Measurements from ENCODE around the gene GSKIP.
"Not testable (repeated sequence)": the region's sequence is repeated elsewhere in the genome, so short reads cannot be mapped to it uniquely, and the experiment has no call there.

DNA sequence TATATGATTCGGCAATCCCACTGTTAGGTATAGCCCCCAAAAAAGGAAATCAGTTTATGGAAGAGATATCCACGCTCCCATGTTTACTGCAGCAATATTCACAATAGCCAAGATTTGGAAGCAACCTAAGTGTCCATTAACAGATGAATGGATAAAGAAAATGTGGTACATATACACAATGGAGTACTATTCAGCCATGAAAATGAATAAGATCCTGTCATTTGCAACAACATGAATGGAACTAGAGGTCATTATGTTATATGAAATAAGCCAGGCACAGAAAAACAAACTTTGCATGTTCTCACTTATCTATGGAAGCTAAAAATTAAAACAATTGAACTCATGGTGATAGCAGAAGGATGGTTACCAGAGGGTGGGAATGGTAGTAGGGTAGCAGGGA is 15.4 kb upstream of the GSKIP start:
- TF ChIP-seq, protein P1, sequence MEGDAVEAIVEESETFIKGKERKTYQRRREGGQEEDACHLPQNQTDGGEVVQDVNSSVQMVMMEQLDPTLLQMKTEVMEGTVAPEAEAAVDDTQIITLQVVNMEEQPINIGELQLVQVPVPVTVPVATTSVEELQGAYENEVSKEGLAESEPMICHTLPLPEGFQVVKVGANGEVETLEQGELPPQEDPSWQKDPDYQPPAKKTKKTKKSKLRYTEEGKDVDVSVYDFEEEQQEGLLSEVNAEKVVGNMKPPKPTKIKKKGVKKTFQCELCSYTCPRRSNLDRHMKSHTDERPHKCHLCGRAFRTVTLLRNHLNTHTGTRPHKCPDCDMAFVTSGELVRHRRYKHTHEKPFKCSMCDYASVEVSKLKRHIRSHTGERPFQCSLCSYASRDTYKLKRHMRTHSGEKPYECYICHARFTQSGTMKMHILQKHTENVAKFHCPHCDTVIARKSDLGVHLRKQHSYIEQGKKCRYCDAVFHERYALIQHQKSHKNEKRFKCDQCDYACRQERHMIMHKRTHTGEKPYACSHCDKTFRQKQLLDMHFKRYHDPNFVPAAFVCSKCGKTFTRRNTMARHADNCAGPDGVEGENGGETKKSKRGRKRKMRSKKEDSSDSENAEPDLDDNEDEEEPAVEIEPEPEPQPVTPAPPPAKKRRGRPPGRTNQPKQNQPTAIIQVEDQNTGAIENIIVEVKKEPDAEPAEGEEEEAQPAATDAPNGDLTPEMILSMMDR (conservative IDR thresholded peaks at IDR 0.05; ENCODE audit: low read depth in 2 of 2) = not testable (repeated sequence)
- TF ChIP-seq, protein P2, sequence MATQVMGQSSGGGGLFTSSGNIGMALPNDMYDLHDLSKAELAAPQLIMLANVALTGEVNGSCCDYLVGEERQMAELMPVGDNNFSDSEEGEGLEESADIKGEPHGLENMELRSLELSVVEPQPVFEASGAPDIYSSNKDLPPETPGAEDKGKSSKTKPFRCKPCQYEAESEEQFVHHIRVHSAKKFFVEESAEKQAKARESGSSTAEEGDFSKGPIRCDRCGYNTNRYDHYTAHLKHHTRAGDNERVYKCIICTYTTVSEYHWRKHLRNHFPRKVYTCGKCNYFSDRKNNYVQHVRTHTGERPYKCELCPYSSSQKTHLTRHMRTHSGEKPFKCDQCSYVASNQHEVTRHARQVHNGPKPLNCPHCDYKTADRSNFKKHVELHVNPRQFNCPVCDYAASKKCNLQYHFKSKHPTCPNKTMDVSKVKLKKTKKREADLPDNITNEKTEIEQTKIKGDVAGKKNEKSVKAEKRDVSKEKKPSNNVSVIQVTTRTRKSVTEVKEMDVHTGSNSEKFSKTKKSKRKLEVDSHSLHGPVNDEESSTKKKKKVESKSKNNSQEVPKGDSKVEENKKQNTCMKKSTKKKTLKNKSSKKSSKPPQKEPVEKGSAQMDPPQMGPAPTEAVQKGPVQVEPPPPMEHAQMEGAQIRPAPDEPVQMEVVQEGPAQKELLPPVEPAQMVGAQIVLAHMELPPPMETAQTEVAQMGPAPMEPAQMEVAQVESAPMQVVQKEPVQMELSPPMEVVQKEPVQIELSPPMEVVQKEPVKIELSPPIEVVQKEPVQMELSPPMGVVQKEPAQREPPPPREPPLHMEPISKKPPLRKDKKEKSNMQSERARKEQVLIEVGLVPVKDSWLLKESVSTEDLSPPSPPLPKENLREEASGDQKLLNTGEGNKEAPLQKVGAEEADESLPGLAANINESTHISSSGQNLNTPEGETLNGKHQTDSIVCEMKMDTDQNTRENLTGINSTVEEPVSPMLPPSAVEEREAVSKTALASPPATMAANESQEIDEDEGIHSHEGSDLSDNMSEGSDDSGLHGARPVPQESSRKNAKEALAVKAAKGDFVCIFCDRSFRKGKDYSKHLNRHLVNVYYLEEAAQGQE (IDR thresholded peaks at IDR 0.05; ENCODE audit: unreplicated experiment) = not testable (repeated sequence)
